NK-92 (cell line): ENCODE results near the gene EIF4G1.

Source experiments
- DNase-seq: peaks from one replicate; lab custom pipeline; 2025; ENCODE audit not compliant: unreplicated experiment; lab: John Stamatoyannopoulos, UW

EIF4G1 gene

GRCh38 chr3:184306341-184306972 lies 7.9 kb upstream of the EIF4G1 start:
- no peak for DNase-seq

- DNase-seq = no peak
These were observed 6.5 kb upstream of the EIF4G1 start for GRCh38 chr3:184307915-184308314.

GRCh38 chr3:184308744-184309143 lies 5.7 kb upstream of the EIF4G1 start:
- no peak for DNase-seq

- DNase-seq = no peak
These were observed 2.8 kb upstream of the EIF4G1 start for GRCh38 chr3:184311633-184312032.

GRCh38 chr3:184314700-184315542 lies 515 bp downstream of the EIF4G1 start:
- no peak for DNase-seq

- DNase-seq = no peak
These were observed 1.1 kb downstream of the EIF4G1 start for GRCh38 chr3:184315543-184315867.

GRCh38 chr3:184315871-184316661 lies 1.7 kb downstream of the EIF4G1 start:
- DNase-seq = no peak

- DNase-seq = no peak
These were observed 2.4 kb downstream of the EIF4G1 start for GRCh38 chr3:184316792-184317191.

GRCh38 chr3:184317201-184317600 lies 2.8 kb downstream of the EIF4G1 start:
- DNase-seq = no peak

GRCh38 chr3:184320104-184320445 lies 5.7 kb downstream of the EIF4G1 start:
- DNase-seq = no peak

GRCh38 chr3:184321666-184322065 lies 7.3 kb downstream of the EIF4G1 start:
- DNase-seq = no peak

- DNase-seq = no peak
These were observed 8.5 kb downstream of the EIF4G1 start for GRCh38 chr3:184322731-184323487.

- DNase-seq = no peak
These were observed 9.3 kb downstream of the EIF4G1 start for GRCh38 chr3:184323696-184324095.

GRCh38 chr3:184325269-184325668 lies 10.9 kb downstream of the EIF4G1 start:
- no peak for DNase-seq

GRCh38 chr3:184325715-184326369 lies 11.4 kb downstream of the EIF4G1 start:
- DNase-seq = no peak

GRCh38 chr3:184327171-184327570 lies 12.8 kb downstream of the EIF4G1 start:
- DNase-seq = no peak

- DNase-seq = no peak
These were observed 14.1 kb downstream of the EIF4G1 start for GRCh38 chr3:184328516-184328915.

- DNase-seq = no peak
These were observed 18.1 kb downstream of the EIF4G1 start for GRCh38 chr3:184332370-184333090.

GRCh38 chr3:184333190-184333589 lies 18.8 kb downstream of the EIF4G1 start:
- no peak for DNase-seq

GRCh38 chr3:184333700-184334099 lies 19.3 kb downstream of the EIF4G1 start:
- DNase-seq = no peak
